HG03575 (cell line): Measurements from ENCODE around the gene ACTG1.

Experiments
- ATAC-seq: cut with Tn5 transposase; IDR thresholded peaks from one replicate; pipeline ENCODE4 v1.9.1; 2021; ENCODE audit not compliant: unreplicated experiment, insufficient number of reproducible peaks, low FRiP score; ENCODE audit errors: extremely low read depth

Gene ACTG1

GRCh38 chr17:81512562-81513371 is at the start of gene ACTG1:
Gene ACTG1 (minus strand): TSS chr17:81512799. CDS start chr17:81512354, 445 bp downstream.
- no peak for ATAC-seq

- no peak for ATAC-seq
Measured at GRCh38 chr17:81561494-81561885, 48.9 kb upstream of the ACTG1 start.

- no peak for ATAC-seq
Measured at GRCh38 chr17:81558941-81559806, 46.6 kb upstream of the ACTG1 start.

GRCh38 chr17:81558115-81558468 is 45.5 kb upstream of the ACTG1 start:
- no peak for ATAC-seq

- no peak for ATAC-seq
Measured at GRCh38 chr17:81557276-81558114, 44.9 kb upstream of the ACTG1 start.

GRCh38 chr17:81556863-81557262 is 44.3 kb upstream of the ACTG1 start:
- no peak for ATAC-seq

- ATAC-seq, result no peak
Measured at GRCh38 chr17:81556175-81556691, 43.6 kb upstream of the ACTG1 start.

GRCh38 chr17:81553616-81554181 is 41.1 kb upstream of the ACTG1 start:
- ATAC-seq, result no peak

GRCh38 chr17:81553018-81553615 is 40.5 kb upstream of the ACTG1 start:
- no peak for ATAC-seq

GRCh38 chr17:81552244-81553017 is 39.8 kb upstream of the ACTG1 start, which contains the start of gene FAAP100:
Gene FAAP100 (minus strand): TSS chr17:81552353. CDS start chr17:81552330, 23 bp downstream.
- no peak for ATAC-seq

- no peak for ATAC-seq
Measured at GRCh38 chr17:81551458-81552243, 39.1 kb upstream of the ACTG1 start.

- no peak for ATAC-seq
Measured at GRCh38 chr17:81550830-81551457, 38.3 kb upstream of the ACTG1 start.

GRCh38 chr17:81550285-81550684 is 37.7 kb upstream of the ACTG1 start:
- no peak for ATAC-seq

GRCh38 chr17:81549826-81550225 is 37.2 kb upstream of the ACTG1 start:
- no peak for ATAC-seq

GRCh38 chr17:81549031-81549557 is 36.5 kb upstream of the ACTG1 start:
- ATAC-seq, result no peak

GRCh38 chr17:81547614-81547982 is 35.0 kb upstream of the ACTG1 start:
- no peak for ATAC-seq
